HG02938 (cell line): ENCODE results near the gene GZMA.
A peak's percentile ranks its signal among the peaks of the same experiment; 100 is the strongest.
"Not testable (repeated sequence)": the region's sequence is repeated elsewhere in the genome, so short reads cannot be mapped to it uniquely, and the experiment has no call there.

Experiments used
- ATAC-seq: cut with Tn5 transposase; IDR thresholded peaks from one replicate; pipeline ENCODE4 v1.9.1; 2021; ENCODE audit warnings: mild to moderate bottlenecking, moderate library complexity; ENCODE audit not compliant: unreplicated experiment

The GZMA gene

GRCh38 chr5:55105976-55106375, 3.5 kb downstream of the GZMA start:
- not testable (repeated sequence) for ATAC-seq

- no peak for ATAC-seq
Measured at GRCh38 chr5:55108661-55109060, 6.2 kb downstream of the GZMA start.

- no peak for ATAC-seq
Measured at GRCh38 chr5:55110217-55110616, 7.8 kb downstream of the GZMA start.

- no peak for ATAC-seq
Measured at GRCh38 chr5:55113327-55113726, 10.9 kb downstream of the GZMA start.

- no peak for ATAC-seq
Measured at GRCh38 chr5:55114061-55114460, 11.6 kb downstream of the GZMA start.

GRCh38 chr5:55123365-55123764, 20.9 kb downstream of the GZMA start:
- ATAC-seq: no peak

- no peak for ATAC-seq
Measured at GRCh38 chr5:55134053-55134722, 31.7 kb downstream of the GZMA start.

- ATAC-seq: no peak
Measured at GRCh38 chr5:55136521-55136920, 34.1 kb downstream of the GZMA start.

GRCh38 chr5:55140908-55141665, 38.6 kb downstream of the GZMA start:
- ATAC-seq: no peak

- no peak for ATAC-seq
Measured at GRCh38 chr5:55141945-55142690, 39.7 kb downstream of the GZMA start.

GRCh38 chr5:55143624-55144023, 41.2 kb downstream of the GZMA start:
- no peak for ATAC-seq

GRCh38 chr5:55146080-55146479, 43.6 kb downstream of the GZMA start:
- no peak for ATAC-seq

- ATAC-seq: peak; percentile 88
Measured at GRCh38 chr5:55146543-55147151, 44.2 kb downstream of the GZMA start.

- no peak for ATAC-seq
Measured at GRCh38 chr5:55149308-55149795, 46.9 kb downstream of the GZMA start.

- no peak for ATAC-seq
Measured at GRCh38 chr5:55151923-55152842, 49.7 kb downstream of the GZMA start.

- no peak for ATAC-seq
Measured at GRCh38 chr5:55154873-55155272, 52.4 kb downstream of the GZMA start.
